GM21528 (cell line): ENCODE measurements around the gene TRPV2.

Source experiments
- ATAC-seq: cut with Tn5 transposase; IDR thresholded peaks from one replicate; pipeline ENCODE4 v1.9.1; 2021; ENCODE audit warnings: mild to moderate bottlenecking, moderate library complexity; ENCODE audit not compliant: unreplicated experiment, low FRiP score

The TRPV2 gene

DNA sequence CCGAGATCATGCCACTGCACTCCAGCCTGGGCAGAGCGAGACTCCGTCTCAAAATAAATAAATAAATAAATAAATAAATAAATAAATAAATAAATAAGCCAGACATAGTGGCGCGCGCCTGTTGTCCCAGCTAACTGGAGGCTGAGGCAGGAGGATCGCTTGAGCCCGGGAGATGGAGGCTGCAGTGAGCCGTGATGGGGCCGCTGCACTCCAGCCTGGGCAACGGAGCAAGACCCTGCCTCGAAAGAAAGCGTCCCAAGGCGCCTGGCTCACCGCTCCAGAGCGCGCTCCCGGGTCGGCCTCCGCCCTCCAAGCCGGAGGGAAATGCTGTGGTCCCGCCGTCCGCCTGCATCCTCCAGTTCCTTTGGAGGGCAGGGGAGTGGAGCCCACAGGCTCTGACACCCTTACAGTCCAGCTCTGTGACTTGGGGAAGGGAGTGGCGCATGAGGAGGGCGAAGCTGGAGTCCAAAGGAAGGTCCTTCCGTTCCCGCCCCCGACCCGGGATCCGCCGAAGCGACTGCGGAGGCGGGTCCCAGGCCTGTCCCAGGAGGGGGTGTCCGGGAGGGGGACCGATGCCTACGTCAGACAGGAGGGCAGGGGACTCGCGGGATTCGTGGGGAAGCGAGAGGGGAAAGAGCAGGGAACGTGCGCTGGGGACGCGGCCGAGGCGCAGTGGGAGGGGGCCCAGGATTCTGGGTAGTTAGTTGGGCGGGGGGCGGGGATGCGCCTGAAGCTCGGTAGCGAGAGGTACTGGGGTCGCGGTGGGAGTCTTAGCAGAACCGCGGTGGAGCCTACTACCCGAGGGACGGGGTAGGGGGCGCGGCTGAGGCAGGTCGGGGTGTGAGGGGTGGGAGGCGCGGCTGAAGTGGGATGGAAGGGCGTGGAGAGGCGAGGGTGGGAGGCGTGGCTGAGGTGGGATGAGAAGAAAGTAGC lies 8.4 kb upstream of the TRPV2 start:
- no peak for ATAC-seq

DNA sequence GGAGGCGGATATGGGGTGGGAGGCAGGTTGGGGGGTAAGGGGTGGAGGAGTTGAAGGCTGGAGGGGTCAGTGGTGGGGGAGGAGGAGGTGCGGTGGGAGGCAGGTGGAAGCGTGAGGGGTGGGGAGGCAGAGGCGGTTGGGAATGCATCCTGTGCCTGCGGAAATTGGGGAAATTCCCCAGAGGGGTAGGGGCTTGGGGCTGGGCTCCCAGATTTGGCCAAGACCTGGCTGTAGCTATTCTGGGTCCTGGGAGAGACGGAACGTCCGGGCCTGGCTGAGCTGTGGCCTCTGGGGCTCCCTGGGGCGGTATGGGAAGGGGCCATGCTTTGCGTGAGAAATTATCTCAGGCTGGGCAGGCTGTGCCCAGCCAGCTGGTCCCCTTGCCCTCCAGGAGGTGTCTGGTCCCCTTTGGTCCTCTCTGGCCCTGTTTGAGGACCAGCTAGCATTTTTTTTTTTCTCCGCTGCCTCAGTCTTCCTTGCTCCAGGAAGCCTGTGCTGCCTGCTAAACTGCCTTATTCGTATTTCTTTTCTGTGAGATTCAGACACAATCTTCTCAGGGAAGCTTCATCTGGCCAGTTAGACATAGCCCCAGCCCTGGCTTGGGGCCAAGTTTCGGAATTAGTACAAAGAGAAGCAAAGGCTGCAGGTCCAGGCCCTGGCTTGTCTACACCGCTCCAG lies 7.3 kb upstream of the TRPV2 start:
- peak; percentile 75 for ATAC-seq

DNA sequence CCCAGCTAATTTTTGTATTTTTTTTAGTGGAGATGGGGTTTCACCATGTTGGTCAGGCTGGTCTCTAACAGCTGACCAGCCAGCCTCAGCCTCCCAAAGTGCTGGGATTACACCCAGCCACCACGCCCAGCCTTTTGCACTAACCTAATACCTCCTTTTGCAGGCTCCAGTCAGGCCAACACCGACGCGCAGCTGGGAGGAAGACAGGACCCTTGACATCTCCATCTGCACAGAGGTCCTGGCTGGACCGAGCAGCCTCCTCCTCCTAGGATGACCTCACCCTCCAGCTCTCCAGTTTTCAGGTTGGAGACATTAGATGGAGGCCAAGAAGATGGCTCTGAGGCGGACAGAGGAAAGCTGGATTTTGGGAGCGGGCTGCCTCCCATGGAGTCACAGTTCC lies 2.0 kb downstream of the TRPV2 start:
- ATAC-seq, result no peak

DNA sequence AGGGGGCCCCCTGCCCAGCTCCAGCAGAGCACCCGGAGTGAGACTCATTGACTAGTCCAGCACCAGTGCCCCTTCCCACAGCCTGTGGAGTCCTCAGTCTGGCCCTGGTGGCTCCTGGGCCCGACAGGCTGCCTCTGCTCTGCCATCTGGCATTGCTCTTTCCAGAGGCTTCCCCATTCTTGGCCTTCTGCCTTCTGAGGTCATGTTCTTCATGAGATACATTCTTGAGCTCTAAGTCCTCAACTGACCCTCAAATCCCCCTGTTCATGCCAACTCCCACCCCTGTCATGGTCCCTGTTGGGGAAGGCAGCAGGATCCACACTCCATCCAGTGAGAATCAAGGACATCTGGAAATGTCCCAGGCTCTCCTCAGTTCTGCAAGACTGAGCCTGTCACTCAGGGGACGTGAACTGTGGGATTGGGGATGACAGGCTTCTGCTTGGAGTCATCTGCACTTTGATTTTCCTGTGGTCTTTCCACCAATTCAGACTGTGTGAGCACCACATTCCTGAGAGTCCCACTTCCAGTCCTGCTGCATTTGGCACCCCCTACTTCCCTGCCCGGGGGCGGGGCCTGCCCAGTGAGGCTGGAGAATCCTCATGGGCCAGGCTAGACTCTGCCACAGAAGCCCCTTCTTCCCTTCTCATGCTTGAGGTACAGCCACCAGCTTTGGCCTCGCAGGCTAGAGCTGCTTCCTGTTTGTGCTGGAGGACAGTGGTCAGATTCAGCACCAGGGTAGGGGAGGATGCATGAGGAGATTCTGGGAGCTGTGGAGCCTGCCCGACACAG lies 2.7 kb downstream of the TRPV2 start:
- ATAC-seq, result no peak

DNA sequence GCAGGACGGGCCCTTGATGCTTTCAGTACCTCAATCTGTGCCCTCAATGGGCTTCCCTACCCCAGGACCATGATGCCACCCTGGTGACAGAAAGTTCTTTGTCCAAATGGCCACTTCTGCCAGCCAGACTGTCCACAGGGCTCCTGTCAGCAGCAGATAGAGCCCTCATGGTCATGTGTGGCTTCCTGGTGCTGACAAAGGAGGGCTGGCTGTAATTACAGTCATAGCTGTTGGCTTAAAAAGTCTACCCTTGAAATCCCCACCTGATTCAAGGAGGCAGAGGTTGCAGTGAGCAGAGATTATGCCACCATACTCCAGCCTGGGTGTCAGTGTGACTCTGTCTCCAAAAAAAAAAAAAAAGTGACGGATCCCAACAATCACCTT lies 3.3 kb downstream of the TRPV2 start:
- no peak for ATAC-seq

DNA sequence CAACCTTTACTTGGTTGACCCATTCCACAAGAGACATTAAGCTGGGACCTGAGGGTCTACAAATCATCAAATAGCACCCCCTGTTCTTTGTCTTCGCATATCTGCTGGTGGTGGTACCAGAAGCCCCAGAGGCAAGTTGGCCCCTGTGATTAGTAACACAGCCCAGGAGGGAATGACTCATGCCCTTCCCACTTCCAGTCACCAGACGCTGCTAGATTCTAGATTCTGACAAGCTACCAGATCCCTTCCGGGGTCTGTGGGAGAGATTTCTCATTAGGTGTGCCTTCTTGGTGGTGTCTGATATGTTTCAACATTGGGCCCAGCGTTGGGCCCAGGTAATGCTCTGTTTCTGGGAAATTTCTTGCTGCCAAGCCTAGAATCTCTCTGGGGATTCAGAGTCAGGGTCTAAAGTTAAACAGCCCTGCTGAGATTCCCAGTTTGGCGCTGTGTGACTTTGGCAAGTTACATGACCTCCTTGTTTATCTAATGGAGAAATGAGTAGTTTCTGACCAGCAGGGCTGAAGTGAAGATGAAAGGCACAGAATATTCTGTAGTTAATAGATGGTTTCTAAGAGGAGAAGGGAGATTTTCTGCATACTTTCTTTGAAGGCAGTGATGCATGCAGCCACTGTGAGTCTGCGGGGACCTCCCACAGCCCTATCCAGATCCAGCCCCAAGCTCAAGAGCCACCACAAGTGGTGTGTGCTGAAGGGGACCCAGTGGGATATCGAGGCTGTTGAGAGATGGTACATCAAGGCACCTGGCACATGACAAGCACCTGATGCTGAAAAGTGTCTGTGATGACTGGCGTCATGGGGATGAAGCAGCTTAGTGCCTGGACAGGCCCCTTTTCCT lies 3.9 kb downstream of the TRPV2 start:
- no peak for ATAC-seq

DNA sequence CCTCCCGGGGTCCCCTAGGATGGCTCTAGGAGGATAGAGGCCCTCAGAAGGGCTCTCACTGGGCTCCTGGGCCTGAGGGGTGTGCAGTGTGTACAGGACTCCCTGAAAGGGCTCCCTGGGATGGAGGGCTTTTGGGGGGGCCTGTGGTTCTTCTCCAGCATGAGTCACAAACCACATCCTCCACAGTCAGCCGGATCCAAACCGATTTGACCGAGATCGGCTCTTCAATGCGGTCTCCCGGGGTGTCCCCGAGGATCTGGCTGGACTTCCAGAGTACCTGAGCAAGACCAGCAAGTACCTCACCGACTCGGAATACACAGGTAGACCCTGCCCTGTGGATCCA lies 4.5 kb downstream of the TRPV2 start:
- no peak for ATAC-seq

DNA sequence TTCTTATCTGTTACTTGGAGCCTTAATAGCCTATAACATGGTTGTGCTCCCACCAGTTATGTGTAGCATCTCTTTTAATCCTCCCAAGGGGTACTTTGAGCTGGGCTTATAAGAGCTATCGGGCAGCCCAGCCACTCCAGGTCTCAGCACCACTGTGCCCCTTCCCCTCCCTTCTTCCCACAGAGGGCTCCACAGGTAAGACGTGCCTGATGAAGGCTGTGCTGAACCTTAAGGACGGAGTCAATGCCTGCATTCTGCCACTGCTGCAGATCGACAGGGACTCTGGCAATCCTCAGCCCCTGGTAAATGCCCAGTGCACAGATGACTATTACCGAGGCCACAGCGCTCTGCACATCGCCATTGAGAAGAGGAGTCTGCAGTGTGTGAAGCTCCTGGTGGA lies 7.0 kb downstream of the TRPV2 start:
- ATAC-seq, result no peak

DNA sequence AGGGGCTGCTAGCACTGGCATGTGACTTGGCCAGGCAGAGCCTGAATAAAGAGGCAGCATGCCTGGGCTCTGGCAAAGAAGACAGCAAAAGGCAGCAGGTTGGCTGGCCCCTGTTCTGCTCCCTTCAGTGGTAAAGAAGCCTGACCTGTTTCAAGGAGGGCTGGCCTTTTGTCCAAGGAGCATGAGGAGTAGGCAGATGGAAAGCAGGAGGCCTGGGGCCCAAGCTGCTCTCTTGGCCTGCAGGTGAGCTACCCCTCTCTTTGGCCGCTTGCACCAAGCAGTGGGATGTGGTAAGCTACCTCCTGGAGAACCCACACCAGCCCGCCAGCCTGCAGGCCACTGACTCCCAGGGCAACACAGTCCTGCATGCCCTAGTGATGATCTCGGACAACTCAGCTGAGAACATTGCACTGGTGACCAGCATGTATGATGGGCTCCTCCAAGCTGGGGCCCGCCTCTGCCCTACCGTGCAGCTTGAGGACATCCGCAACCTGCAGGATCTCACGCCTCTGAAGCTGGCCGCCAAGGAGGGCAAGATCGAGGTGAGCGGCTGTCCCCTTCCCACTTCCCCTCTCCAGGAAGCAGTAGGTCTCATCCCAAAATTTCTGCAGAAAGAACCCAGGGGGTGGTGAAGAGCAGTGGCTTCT lies 8.0 kb downstream of the TRPV2 start:
- ATAC-seq, result no peak

DNA sequence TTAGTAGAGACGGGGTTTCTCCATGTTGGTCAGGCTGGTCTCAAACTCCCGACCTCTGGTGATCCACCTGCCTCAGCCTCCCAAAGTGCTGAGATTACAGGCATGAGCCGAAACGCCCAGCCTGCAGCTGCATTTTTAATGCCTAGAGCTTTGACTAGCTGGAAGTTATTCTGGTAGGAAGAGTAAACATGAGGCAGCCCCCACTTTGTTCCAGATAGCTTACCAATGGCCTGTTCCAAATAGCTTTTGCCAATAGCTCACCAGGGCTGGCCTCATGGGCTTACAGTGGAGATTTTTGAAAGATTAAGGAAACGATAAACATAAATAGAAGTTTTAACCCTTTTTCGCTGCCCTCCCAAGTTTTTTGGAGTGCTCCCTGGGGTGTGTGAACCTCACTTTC lies 9.8 kb downstream of the TRPV2 start:
- ATAC-seq, result no peak

DNA sequence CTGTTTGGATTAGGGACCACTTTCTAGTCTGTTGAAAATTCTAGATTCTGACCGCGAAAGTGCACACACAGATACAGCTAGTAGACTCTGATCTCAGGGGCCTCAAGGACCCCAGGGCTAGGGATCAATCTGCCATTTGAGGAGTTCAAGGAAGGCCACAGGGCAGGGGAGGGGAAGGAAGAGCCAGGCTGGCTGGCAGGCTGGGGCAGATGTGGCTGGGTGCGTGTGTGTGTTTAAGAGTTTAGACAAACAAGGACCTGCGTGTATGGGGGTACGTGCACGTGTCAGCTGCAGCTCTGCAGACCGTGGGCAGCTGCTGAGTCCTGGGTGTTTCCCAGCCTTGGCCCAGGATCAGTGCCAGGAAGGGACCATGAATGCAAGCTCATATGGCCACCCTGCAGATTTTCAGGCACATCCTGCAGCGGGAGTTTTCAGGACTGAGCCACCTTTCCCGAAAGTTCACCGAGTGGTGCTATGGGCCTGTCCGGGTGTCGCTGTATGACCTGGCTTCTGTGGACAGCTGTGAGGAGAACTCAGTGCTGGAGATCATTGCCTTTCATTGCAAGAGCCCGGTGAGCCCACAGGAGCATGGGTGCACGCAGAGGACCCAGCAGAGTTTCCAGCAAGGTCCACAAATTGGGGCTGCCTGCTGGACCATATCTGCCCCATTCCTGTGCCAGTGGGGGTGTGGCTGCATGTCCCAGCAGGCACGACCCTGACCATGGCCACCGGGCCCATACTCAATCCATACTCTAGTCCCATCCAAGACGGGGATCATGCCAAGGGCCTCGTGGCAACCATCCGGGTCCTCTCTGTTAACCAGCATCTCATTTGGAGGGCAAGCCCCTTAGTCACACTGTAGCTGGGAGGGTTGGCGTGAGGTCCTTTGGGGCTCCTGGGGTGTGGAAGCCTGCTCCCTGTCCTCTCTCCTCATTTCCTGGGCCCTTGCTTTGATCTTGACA lies 10.6 kb downstream of the TRPV2 start:
- no peak for ATAC-seq

DNA sequence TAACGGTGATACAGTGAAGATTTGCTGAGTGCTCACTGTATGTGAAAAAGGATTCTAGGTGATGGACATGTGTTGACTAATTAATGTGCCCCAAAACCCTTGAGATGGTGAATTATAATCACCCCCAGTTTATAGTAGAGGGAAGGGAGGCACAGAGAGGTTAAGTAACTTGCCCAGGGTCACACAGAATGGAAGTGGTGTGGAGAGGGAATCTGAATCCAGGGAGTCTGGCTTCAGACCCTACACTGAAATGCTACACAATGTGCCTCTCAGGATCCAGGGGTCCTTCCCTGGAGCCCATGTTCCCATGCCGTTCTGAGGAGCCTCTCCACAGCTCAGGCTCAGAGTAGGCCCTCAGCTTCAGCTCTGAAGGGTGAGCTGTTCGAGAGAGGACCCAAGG lies 11.6 kb downstream of the TRPV2 start:
- ATAC-seq, result no peak

DNA sequence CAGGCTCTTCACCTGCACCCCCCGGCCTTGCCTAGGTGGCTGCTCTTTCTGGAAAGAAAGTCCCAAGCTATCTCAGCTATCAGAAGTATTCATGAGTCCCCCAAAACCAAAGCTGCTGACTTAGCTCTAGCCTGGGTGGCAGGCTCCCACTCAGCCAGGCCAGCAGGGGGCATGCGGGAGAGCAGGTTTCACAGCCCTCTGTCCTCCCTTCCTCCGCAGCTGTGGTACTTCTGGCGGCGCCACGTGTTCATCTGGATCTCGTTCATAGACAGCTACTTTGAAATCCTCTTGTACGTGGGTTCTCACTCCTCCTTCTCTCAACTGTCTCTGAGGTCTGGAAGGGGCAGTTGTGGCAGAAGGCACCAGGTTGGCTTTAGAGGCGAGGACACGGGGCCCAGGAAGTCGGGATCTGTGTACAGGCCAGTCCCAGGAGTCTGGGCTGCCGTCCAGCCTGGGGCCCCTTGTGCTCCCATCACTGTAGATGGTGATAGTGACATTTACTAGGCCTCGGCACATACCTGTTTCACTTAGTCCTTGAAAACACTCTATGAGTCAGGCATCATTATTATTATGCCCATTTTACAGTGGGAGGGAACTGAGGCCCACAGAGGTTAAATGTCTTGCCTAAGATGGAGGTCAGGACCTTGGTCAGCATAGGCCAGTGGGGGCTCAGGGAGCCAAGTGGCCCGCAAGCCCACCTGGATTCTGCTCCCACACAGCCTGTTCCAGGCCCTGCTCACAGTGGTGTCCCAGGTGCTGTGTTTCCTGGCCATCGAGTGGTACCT lies 12.9 kb downstream of the TRPV2 start:
- ATAC-seq, result no peak

DNA sequence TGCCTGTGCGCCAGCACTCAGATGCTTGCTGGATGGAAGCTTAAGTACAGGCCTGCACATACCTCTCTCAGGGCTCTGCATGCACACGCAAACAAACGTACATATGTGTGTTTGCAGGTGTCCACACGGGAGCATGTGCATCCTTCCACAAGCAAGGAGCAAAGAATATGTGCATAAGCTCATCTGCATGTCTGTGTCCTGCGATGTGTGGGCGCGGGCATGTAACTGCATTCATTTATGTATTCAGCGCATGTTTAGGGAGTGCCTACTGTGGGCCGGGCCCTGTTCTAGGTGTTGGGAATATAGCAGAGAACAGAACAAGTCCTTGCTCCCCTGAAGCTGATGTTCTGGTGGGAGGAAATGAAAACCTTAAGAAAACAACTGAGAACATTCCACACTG lies 13.7 kb downstream of the TRPV2 start:
- no peak for ATAC-seq

DNA sequence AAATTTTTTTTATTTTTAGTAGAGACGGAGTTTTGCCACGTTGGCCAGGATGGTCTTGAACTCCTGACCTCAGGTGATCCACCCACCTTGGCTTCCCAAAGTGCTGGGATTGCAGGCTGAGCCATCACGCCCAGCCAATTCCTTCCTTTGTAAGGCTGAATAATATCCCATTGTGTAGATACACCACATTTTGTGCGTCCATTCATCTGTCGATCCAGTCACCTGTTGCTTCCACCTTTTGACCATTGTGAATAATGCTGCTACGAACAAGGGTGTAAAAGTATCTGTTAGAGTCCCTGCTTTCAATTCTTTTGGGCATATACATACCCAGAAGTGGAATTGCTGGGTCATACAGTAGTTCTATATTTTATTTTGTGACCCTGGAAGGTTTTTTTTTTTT lies 15.3 kb downstream of the TRPV2 start:
- ATAC-seq, result no peak

DNA sequence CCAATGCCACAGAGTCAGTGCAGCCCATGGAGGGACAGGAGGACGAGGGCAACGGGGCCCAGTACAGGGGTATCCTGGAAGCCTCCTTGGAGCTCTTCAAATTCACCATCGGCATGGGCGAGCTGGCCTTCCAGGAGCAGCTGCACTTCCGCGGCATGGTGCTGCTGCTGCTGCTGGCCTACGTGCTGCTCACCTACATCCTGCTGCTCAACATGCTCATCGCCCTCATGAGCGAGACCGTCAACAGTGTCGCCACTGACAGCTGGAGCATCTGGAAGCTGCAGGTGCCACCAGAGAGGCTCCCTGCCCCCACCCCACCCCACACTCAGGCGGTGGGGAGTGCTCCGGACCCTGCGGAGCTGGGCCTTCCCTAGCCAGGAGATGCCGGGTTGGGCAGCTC lies 16.6 kb downstream of the TRPV2 start:
- no peak for ATAC-seq

DNA sequence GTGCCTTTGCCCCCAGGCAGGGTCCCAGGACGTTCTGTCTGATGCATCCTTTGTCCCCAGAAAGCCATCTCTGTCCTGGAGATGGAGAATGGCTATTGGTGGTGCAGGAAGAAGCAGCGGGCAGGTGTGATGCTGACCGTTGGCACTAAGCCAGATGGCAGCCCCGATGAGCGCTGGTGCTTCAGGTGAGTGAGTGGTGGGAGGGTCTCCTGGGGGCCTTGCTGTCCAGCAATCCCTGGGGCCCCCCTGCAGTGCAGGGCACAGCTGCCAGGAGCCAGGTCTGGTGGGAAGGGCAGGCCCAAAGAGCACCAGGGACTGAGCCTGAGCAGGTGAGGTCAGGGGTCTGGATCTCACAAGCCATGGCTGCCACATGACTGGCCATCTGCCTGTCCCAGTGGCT lies 18.1 kb downstream of the TRPV2 start:
- no peak for ATAC-seq

DNA sequence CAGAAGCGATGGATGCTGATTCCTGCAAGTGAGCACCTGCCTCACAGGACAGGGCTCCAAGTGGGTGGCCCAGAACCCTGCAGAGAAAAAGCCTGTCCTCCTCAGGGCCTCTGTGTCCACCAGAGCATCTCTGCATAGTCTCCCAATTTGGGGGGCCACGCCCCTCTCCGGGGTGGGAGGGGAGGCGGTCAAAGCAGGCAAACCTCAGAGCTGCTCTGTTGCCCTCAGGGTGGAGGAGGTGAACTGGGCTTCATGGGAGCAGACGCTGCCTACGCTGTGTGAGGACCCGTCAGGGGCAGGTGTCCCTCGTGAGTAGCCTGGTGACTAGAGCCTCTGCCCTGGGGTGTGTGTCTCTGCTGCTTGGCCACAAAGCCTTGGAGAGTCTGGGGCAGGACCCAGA lies 19.3 kb downstream of the TRPV2 start:
- no peak for ATAC-seq
